BE2C (cell line): ENCODE measurements around the gene SRGAP1.
"Not testable (repeated sequence)": the region's sequence is repeated elsewhere in the genome, so short reads cannot be mapped to it uniquely, and the experiment has no call there.

Experiments used
- DNase-seq: peaks from one replicate; pipeline ENCODE4 v3.0.0-alpha.2; 2020
- H3K27me3 ChIP-seq: fragments of 250-450 bp; sonication (Bioruptor Pico); 2 replicates; pipeline ENCODE4 v1.5.1; 2020; ENCODE audit warnings: mild to moderate bottlenecking
- H3K36me3 ChIP-seq: fragments of 250-450 bp; sonication (Bioruptor Pico); 2 replicates; pipeline ENCODE4 v1.5.1; 2020; ENCODE audit warnings: mild to moderate bottlenecking
- H3K4me1 ChIP-seq: fragments of 250-450 bp; sonication (Bioruptor Pico); 2 replicates; pipeline ENCODE4 v1.5.1; 2020
- H3K4me3 ChIP-seq: 2 replicates; pipeline ENCODE4 v1.5.1; 2011; ENCODE audit warnings: low read depth, low read length
- H3K9me3 ChIP-seq: fragments of 250-450 bp; sonication (Bioruptor Pico); 2 replicates; pipeline ENCODE4 v1.5.1; 2020
- CTCF ChIP-seq: IDR thresholded peaks from 2 replicates; pipeline ENCODE4 v1.5.1; 2012; ENCODE audit warnings: mild to moderate bottlenecking, low read depth, low read length

The SRGAP1 gene

GRCh38 chr12:63841571-63841970 lies 2.9 kb upstream of the SRGAP1 start:
- TF ChIP-seq CTCF, result no peak

GRCh38 chr12:63842750-63843149 lies 1.8 kb upstream of the SRGAP1 start:
- H3K27me3 ChIP-seq, H3K4me3 ChIP-seq, DNase-seq, H3K9me3 ChIP-seq, H3K4me1 ChIP-seq, H3K36me3 ChIP-seq: not testable (repeated sequence)

More at GRCh38 chr12:63841571-63841970, 2.9 kb upstream of the SRGAP1 start:
- H3K4me3 ChIP-seq, result no peak overlapping the region
- DNase-seq, result no peak
- no peaks in the 10 kb centered on the region for H3K27me3 ChIP-seq
- H3K36me3 ChIP-seq, result no peaks in the 10 kb centered on the region
- no peaks in the 10 kb centered on the region for H3K9me3 ChIP-seq
- H3K4me1 ChIP-seq, result no peaks in the 10 kb centered on the region

- no peaks in the 10 kb centered on the region for H3K27me3 ChIP-seq
- no peak for DNase-seq
- H3K9me3 ChIP-seq, result no peaks in the 10 kb centered on the region
- no peaks in the 10 kb centered on the region for H3K36me3 ChIP-seq
- no peaks in the 10 kb centered on the region for H3K4me1 ChIP-seq
- H3K4me3 ChIP-seq, result peak overlapping the region; percentile 100
- TF ChIP-seq CTCF, result no peak
Observed at GRCh38 chr12:63843254-63843720, 1.2 kb upstream of the SRGAP1 start.

- DNase-seq, result peak; percentile 95
- Histone ChIP-seq H3K9me3 (no peaks in the 10 kb centered on the region), H3K27me3 (no peaks in the 10 kb centered on the region), H3K36me3 (no peaks in the 10 kb centered on the region), H3K4me3 (peak overlapping the region; percentile 100), H3K4me1 (no peaks in the 10 kb centered on the region)
- TF ChIP-seq CTCF, result peak; percentile 85
Observed at GRCh38 chr12:63843721-63844390, 644 bp upstream of the SRGAP1 start.

GRCh38 chr12:63845726-63846125 lies 1.2 kb downstream of the SRGAP1 start:
- H3K4me1 ChIP-seq, result peaks cover 7% of the 10 kb centered on the region; the same call in 1 of the 2 replicates
- TF ChIP-seq CTCF, result no peak
- no peaks in the 10 kb centered on the region for H3K36me3 ChIP-seq
- DNase-seq, result no peak
- H3K4me3 ChIP-seq, result peak overlapping the region; percentile 100
- no peaks in the 10 kb centered on the region for H3K9me3 ChIP-seq
- no peaks in the 10 kb centered on the region for H3K27me3 ChIP-seq

- H3K36me3 ChIP-seq, result no peaks in the 10 kb centered on the region
- H3K4me1 ChIP-seq, result peaks cover 7% of the 10 kb centered on the region; the same call in 1 of the 2 replicates
- peak; percentile 26 for TF ChIP-seq CTCF
- peak; percentile 38 for DNase-seq
- no peaks in the 10 kb centered on the region for H3K27me3 ChIP-seq
- no peaks in the 10 kb centered on the region for H3K9me3 ChIP-seq
- peak overlapping the region; percentile 100 for H3K4me3 ChIP-seq
Observed at GRCh38 chr12:63846238-63846967, 1.9 kb downstream of the SRGAP1 start.
